ENCODE measurements around the gene SLC12A9.
A peak's percentile ranks its signal among the peaks of the same experiment; 100 is the strongest.

Gene SLC12A9

GRCh38 chr7:100895956-100896731, 43.6 kb downstream of the SLC12A9 start (continued):
- peak; percentile 57; the same call in 1 of the 2 replicates for TF ChIP-seq EGR2 (tag by site-specific recombination; IDR thresholded peaks at IDR 0.05; ENCODE audit: low read depth)
- no peak for TF ChIP-seq ZNF16 (tag by site-specific recombination; IDR thresholded peaks at IDR 0.05; ENCODE audit: low read depth)
- peak; percentile 91 for TF ChIP-seq ZFP37 (tag by site-specific recombination; IDR thresholded peaks at IDR 0.05)
- peak; percentile 99 for TF ChIP-seq SCRT2 (tag by site-specific recombination; IDR thresholded peaks at IDR 0.05)
- TF ChIP-seq REPIN1 (tag by site-specific recombination; IDR thresholded peaks at IDR 0.05; ENCODE audit: low read depth) = peak; percentile 84; the same call in 1 of the 2 replicates
- TF ChIP-seq ZNF449 (tag by site-specific recombination; IDR thresholded peaks at IDR 0.05) = no peak
- no peak for TF ChIP-seq ZNF292 (tag by site-specific recombination; IDR thresholded peaks at IDR 0.05; ENCODE audit: borderline replicate concordance, low read depth)
- TF ChIP-seq ZNF792 (tag by site-specific recombination; IDR thresholded peaks at IDR 0.05) = peak; percentile 41; the same call in 1 of the 2 replicates
- peak; percentile 97 for TF ChIP-seq HIC1 (tag by site-specific recombination; IDR thresholded peaks at IDR 0.05)
- TF ChIP-seq ZNF513 (tag by site-specific recombination; IDR thresholded peaks at IDR 0.05) = no peak
- peak; percentile 89 for TF ChIP-seq ZNF501 (tag by site-specific recombination; IDR thresholded peaks at IDR 0.05)
- TF ChIP-seq ZNF776 (tag by site-specific recombination; IDR thresholded peaks at IDR 0.05; ENCODE audit: borderline replicate concordance) = no peak
- TF ChIP-seq ZNF707 (tag by site-specific recombination; IDR thresholded peaks at IDR 0.05) = 0 out of 2 replicates have a peak, but pooled peaks have one; percentile 55
- no peak; the same call in 1 of the 2 replicates for TF ChIP-seq KLF16 (tag by site-specific recombination; IDR thresholded peaks at IDR 0.05)
- TF ChIP-seq KLF9 (tag by site-specific recombination; IDR thresholded peaks at IDR 0.05; ENCODE audit: low read depth) = no peak
- TF ChIP-seq ZIC2 (tag by site-specific recombination; IDR thresholded peaks at IDR 0.05) = peak; percentile 81
- 0 out of 2 replicates have a peak, but pooled peaks have one; percentile 15 for TF ChIP-seq ZSCAN5A (tag by site-specific recombination; IDR thresholded peaks at IDR 0.05)
- no peak for TF ChIP-seq ZSCAN16 (tag by site-specific recombination; IDR thresholded peaks at IDR 0.05)
- TF ChIP-seq ZBTB21 (tag by site-specific recombination; IDR thresholded peaks at IDR 0.05) = peak; percentile 84
- TF ChIP-seq ZNF488 (tag by site-specific recombination; IDR thresholded peaks at IDR 0.05) = no peak
- TF ChIP-seq ZNF623 (tag by site-specific recombination; IDR thresholded peaks at IDR 0.05) = 0 out of 2 replicates have a peak, but pooled peaks have one; percentile 18
- 0 out of 2 replicates have a peak, but pooled peaks have one; percentile 44 for TF ChIP-seq ZNF398 (tag by site-specific recombination; IDR thresholded peaks at IDR 0.05)
- TF ChIP-seq GLI4 (tag by site-specific recombination; IDR thresholded peaks at IDR 0.05) = peak; percentile 68; the same call in 1 of the 2 replicates
- peak; percentile 73; the same call in 1 of the 2 replicates for TF ChIP-seq ZSCAN23 (tag by site-specific recombination; IDR thresholded peaks at IDR 0.05)
- no peak for TF ChIP-seq ZNF221 (tag by site-specific recombination; IDR thresholded peaks at IDR 0.05; ENCODE audit: borderline replicate concordance)
- 0 out of 2 replicates have a peak, but pooled peaks have one; percentile 5 for TF ChIP-seq ZFP41 (tag by site-specific recombination; IDR thresholded peaks at IDR 0.05; ENCODE audit: borderline replicate concordance)
- no peak for TF ChIP-seq ZNF48 (tag by site-specific recombination; IDR thresholded peaks at IDR 0.05)
- TF ChIP-seq ZXDB (tag by site-specific recombination; IDR thresholded peaks at IDR 0.05) = peak; percentile 100
- TF ChIP-seq ZNF133 (tag by site-specific recombination; IDR thresholded peaks at IDR 0.05) = no peak
- TF ChIP-seq WT1 (tag by site-specific recombination; IDR thresholded peaks at IDR 0.05) = peak; percentile 54
